Gastrocnemius medialis (tissue), 4 donors: ENCODE results near the gene CDH4. TPM values are rescaled to one million over a fixed set of nuclear protein-coding genes. Genes with fewer than 3 reads are reported as not detected.

Experiments
- ATAC-seq, 2 donors: fragments of 150-250 bp; one replicate each; pipeline ENCODE4 v1.9.1; 2016
- DNase-seq, 2 donors: peaks; one replicate each; pipeline ENCODE4 v3.0.0-alpha.2; 2019
- H3K27ac ChIP-seq, 4 donors: fragments of 200-600 bp; sonication (generic); 1 replicate in 1 of 4; 2 replicates in 3 of 4; pipeline ENCODE4 v1.5.1; 2016 to 2018; ENCODE audit warnings: mild to moderate bottlenecking in 2 of 4, moderate library complexity in 1 of 4
- H3K27me3 ChIP-seq, 3 donors: fragments of 200-600 bp; sonication (generic) in 2 of 3; 1 replicate in 1 of 3; 2 replicates in 2 of 3; pipeline versions ENCODE4 v1.5.1 to v1.6.0; 2016 to 2019; ENCODE audit warnings: mild to moderate bottlenecking in 1 of 3, moderate library complexity in 1 of 3
- H3K36me3 ChIP-seq, 2 donors: fragments of 200-600 bp; sonication (generic) in 1 of 2; one replicate each; pipeline ENCODE4 v1.5.1; 2017 to 2018
- H3K4me1 ChIP-seq, 2 donors: fragments of 200-600 bp; sonication (generic) in 1 of 2; one replicate each; pipeline ENCODE4 v1.5.1; 2016 to 2017; ENCODE audit warnings: mild to moderate bottlenecking in 2 of 2
- H3K4me3 ChIP-seq, 4 donors: fragments of 200-600 bp; sonication (generic) in 3 of 4; 1 replicate in 1 of 4; 2 replicates in 3 of 4; pipeline ENCODE4 v1.5.1; 2016 to 2019; ENCODE audit warnings: mild to moderate bottlenecking in 2 of 4
- H3K9me3 ChIP-seq, 3 donors: fragments of 200-600 bp; sonication (generic) in 2 of 3; 1 replicate in 1 of 3; 2 replicates in 2 of 3; pipeline ENCODE4 v1.5.1; 2016 to 2019
- POLR2A ChIP-seq, 2 donors: fragments of 450-650 bp; IDR thresholded peaks; one replicate each; pipeline ENCODE4 v1.6.1; 2017; ENCODE audit warnings: antibody characterized with exemption in 2 of 2, mild to moderate bottlenecking in 2 of 2, moderate library complexity in 2 of 2
- in situ Hi-C, 4 donors: fragments of 200-750 bp; cut with MboI; loops; one replicate each; pipeline versions ENCODE4 v1.15.0 to v1.8.0; 2017; ENCODE audit warnings: low sequenced_read_pairs in 4 of 4
- intact Hi-C: fragments of 100-400 bp; cut with DNase I; formaldehyde crosslinking; loops from one replicate; pipeline ENCODE4 v1.15.1; 2023; ENCODE audit warnings: low total_unique reads
- total RNA-seq, 4 donors: library from RNA; depleted of rRNA; stranded (reverse); fragments of >200 nt; gene quantifications; one replicate each; pipeline versions ENCODE4 v1.1.0 to v1.2.3, GENCODE V29; 2016
- TF ChIP-seq, protein P1 (sequence below), 5 experiments: fragments of 450-650 bp in 3 of 5; fragments of 200-600 bp in 2 of 5; sonication (generic) in 2 of 5; IDR thresholded peaks in 4 of 5; conservative IDR thresholded peaks in 1 of 5; 1 replicate in 4 of 5; 2 replicates in 1 of 5; pipeline ENCODE4 v1.5.1; 2016 to 2019; ENCODE audit warnings: antibody characterized with exemption in 5 of 5, mild to moderate bottlenecking in 3 of 5, moderate library complexity in 3 of 5

Gene CDH4
- total RNA-seq, 4 donors from 2014 or later = 0.38 to 1.2 (median 0.86) TPM

DNA sequence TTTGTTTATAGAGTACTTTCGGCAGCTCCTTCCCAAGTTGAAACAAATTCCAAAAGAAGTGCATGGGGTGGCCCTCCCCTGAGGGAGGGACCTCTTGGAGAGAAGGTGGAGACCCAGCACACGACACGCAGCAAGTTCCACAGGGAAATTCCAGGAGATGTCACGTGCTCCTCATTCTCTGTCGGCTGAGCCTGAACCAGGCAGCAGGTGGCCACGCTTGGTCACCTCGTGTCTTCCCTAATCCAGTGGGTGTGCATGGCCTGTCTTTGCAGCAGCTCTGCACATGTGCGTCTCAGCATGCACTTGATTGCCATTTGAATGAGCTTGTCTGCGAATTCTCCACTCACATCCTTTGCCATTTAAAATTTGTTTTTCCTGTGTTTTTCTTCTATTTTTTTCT is 357.4 kb downstream of the CDH4 start:
- peaks cover 0 to 3% (median 0%) of the 10 kb centered on the region in 3 donors for H3K27me3 ChIP-seq
- no peaks in the 10 kb centered on the region for H3K36me3 ChIP-seq
- DNase-seq (no peak), ATAC-seq (no peak)
- in situ Hi-C loops (no loop called here), intact Hi-C loops (no loop called here)
- TF ChIP-seq, protein P1, sequence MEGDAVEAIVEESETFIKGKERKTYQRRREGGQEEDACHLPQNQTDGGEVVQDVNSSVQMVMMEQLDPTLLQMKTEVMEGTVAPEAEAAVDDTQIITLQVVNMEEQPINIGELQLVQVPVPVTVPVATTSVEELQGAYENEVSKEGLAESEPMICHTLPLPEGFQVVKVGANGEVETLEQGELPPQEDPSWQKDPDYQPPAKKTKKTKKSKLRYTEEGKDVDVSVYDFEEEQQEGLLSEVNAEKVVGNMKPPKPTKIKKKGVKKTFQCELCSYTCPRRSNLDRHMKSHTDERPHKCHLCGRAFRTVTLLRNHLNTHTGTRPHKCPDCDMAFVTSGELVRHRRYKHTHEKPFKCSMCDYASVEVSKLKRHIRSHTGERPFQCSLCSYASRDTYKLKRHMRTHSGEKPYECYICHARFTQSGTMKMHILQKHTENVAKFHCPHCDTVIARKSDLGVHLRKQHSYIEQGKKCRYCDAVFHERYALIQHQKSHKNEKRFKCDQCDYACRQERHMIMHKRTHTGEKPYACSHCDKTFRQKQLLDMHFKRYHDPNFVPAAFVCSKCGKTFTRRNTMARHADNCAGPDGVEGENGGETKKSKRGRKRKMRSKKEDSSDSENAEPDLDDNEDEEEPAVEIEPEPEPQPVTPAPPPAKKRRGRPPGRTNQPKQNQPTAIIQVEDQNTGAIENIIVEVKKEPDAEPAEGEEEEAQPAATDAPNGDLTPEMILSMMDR (IDR thresholded peaks at IDR 0.05 in 4 of 5, conservative IDR thresholded peaks at IDR 0.05 in 1 of 5) = no peak
- TF ChIP-seq POLR2A (IDR thresholded peaks at IDR 0.05) = no peak
- H3K27ac ChIP-seq = no peak overlapping the region
- no peak overlapping the region for H3K4me3 ChIP-seq
- H3K4me1 ChIP-seq = no peaks in the 10 kb centered on the region
- peaks cover 0 to 3% (median 0%) of the 10 kb centered on the region in 3 donors for H3K9me3 ChIP-seq

DNA sequence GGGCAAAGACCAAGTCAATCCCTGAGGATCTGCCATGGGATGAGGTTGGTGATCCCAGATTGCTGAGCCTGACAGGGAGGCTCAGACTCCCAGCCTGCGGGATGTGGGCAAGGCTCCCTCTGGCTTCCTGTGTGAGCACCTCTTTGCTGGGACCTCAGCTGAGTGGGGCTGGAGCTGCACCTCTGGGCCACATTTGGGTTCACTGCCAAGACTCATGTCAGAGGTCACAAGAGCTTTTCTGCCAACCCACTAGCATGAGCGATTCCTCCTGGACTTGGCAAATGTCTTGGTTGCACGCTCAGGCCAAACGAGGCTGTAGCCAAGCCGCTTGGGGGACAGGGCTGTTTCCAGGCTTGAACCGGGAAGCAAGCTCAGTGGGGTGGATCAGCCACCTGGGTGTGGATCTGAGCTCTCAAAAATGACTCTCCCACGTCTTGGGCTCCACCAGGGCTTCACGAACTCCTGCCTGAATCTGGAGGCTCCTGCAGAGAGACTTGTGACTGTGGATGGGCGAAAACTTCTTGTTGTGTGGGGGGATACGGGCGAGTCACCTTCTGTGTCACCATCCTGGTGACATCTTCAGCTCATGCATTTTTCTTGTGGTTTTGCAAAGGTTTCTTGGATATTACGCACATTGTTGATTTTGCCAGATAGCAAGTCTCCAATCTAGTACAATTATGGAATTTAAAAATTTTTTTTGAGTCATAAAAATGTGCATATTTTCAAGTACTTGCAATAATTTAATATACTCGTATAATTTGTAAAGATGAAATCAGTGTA is 359.5 kb downstream of the CDH4 start:
- Histone ChIP-seq H3K4me3 (no peak overlapping the region), H3K27me3 (peaks cover 0 to 3% (median 0%) of the 10 kb centered on the region in 3 donors), H3K36me3 (no peaks in the 10 kb centered on the region), H3K27ac (no peak overlapping the region), H3K9me3 (peaks cover 0 to 3% (median 0%) of the 10 kb centered on the region in 3 donors), H3K4me1 (no peaks in the 10 kb centered on the region)
- no peak for ATAC-seq
- no peak for TF ChIP-seq POLR2A (IDR thresholded peaks at IDR 0.05)
- TF ChIP-seq, protein P1 (IDR thresholded peaks at IDR 0.05 in 4 of 5, conservative IDR thresholded peaks at IDR 0.05 in 1 of 5) = no peak
- intact Hi-C loops = no loop called here
- in situ Hi-C loops = no loop called here
- DNase-seq = no peak

DNA sequence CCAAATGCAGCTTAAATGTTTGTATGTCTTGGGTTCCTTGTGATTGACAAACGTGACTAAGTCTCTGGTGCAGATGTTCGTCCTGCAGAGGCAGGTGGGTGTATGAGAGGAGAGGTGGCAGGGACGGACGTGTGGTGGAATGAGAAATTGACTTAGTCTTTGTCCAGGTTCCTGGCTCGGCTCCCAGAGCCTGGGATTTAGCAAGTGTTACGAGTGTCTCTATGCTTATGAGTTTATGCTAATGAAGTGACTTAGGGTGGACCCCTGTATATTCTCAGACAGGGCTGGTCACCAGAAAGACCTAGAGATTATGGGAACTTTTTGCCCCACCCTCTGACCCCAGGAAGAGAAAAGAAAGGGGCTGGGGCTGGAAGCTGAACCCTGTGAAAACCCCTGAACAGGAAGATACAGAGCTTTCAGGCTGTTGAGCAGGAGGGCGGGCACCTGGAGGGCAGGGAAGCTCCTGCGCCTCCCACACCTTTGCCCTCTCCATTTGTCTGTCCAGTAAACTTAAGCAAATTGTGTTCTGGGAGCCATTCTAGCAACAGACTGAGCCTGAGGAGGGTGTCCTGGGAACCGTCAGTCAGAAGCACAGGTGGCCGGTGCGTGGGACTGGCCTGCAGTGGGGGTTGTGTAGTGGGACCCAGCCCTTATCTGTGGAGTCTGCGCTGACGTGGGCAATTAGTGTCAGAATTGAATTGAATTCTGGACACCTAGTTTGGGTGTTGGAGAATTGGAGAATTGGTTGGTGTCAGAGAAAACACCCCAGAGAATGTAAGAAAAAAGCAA is 362.1 kb downstream of the CDH4 start:
- TF ChIP-seq POLR2A (IDR thresholded peaks at IDR 0.05) = no peak
- TF ChIP-seq, protein P1 (IDR thresholded peaks at IDR 0.05 in 4 of 5, conservative IDR thresholded peaks at IDR 0.05 in 1 of 5) = no peak
- DNase-seq (no peak), ATAC-seq (no peak)
- H3K36me3 ChIP-seq = no peaks in the 10 kb centered on the region
- H3K9me3 ChIP-seq = peaks cover 0 to 3% (median 0%) of the 10 kb centered on the region in 3 donors
- no peaks in the 10 kb centered on the region for H3K4me1 ChIP-seq
- intact Hi-C loops = no loop called here
- no peak overlapping the region for H3K27ac ChIP-seq
- in situ Hi-C loops = no loop called here
- peaks cover 0 to 3% (median 0%) of the 10 kb centered on the region in 3 donors for H3K27me3 ChIP-seq
- H3K4me3 ChIP-seq = no peak overlapping the region

DNA sequence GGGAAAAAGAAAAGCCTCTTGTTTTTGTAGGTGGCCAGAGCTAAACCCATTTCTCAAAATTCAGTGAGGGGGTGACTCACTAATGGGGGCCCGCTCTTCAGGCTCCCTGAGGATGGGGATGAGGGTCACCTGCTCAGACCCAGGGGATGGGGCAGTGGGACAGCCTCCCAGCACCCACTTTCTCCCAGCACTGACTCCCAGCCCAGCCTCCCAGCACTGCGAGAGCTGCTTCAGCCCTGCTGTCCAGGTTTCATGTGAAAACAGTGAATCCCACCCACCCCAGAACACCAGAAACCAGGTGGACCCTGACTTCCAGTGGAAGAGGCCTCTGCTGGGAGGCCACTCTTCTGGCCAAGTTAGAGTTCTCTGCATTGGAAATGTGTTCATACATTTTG is 362.6 kb downstream of the CDH4 start:
- Histone ChIP-seq H3K4me3 (no peak overlapping the region), H3K9me3 (peaks cover 0 to 3% (median 0%) of the 10 kb centered on the region in 3 donors), H3K36me3 (no peaks in the 10 kb centered on the region), H3K27ac (no peak overlapping the region), H3K27me3 (peaks cover 0 to 3% (median 0%) of the 10 kb centered on the region in 3 donors), H3K4me1 (no peaks in the 10 kb centered on the region)
- no peak for TF ChIP-seq POLR2A (IDR thresholded peaks at IDR 0.05)
- TF ChIP-seq, protein P1 (IDR thresholded peaks at IDR 0.05 in 4 of 5, conservative IDR thresholded peaks at IDR 0.05 in 1 of 5) = no peak
- DNase-seq (no peak), ATAC-seq (no peak)
- in situ Hi-C loops (no loop called here), intact Hi-C loops (no loop called here)
